Activated naive CD4-positive, alpha-beta T cell treated with anti-CD3 and anti-CD28 coated beads for 36 hours (primary cell): ENCODE measurements around the gene TMEM163. TPM values are rescaled to one million over a fixed set of nuclear protein-coding genes. Genes with fewer than 3 reads are reported as not detected.

Experiments
- CTCF ChIA-PET: fragments of 350-600 bp; sonication (Branson Sonifier 250); formaldehyde crosslinking; loops from one replicate; lab custom pipeline; 2021; ENCODE audit warnings: antibody characterized with exemption; lab: Charles Lee
- DNase-seq: peaks from one replicate; pipeline ENCODE4 v3.0.0-alpha.2; 2020
- H3K27ac Mint-ChIP-seq: one replicate; pipeline ENCODE4 v1.8.0; 2021; ENCODE audit warnings: mild to moderate bottlenecking, mixed read lengths
- H3K27me3 Mint-ChIP-seq: one replicate; pipeline ENCODE4 v1.8.0; 2021; ENCODE audit warnings: low read depth, mixed read lengths
- H3K36me3 Mint-ChIP-seq: one replicate; pipeline ENCODE4 v1.8.0; 2021; ENCODE audit warnings: low read depth, mixed read lengths
- H3K4me1 Mint-ChIP-seq: one replicate; pipeline ENCODE4 v1.8.0; 2021; ENCODE audit warnings: low read depth, mixed read lengths
- H3K4me3 Mint-ChIP-seq: one replicate; pipeline ENCODE4 v1.8.0; 2021; ENCODE audit warnings: mild to moderate bottlenecking, moderate library complexity, mixed read lengths
- H3K9me3 Mint-ChIP-seq: one replicate; pipeline ENCODE4 v1.8.0; 2021; ENCODE audit warnings: mixed read lengths
- intact Hi-C: fragments of 100-400 bp; cut with micrococcal nuclease; formaldehyde crosslinking; loops from one replicate; pipeline ENCODE4 v1.15.1; 2023
- total RNA-seq, 2 experiments: library from RNA; stranded (reverse); gene quantifications; one replicate each; pipeline ENCODE4 v1.2.3, GENCODE V29; 2021

The TMEM163 gene
- total RNA-seq, 2 experiments from 2014 or later = not detected

- CTCF ChIA-PET = no interaction called here
- Mint-ChIP-seq H3K4me1 (peaks cover 20% of the 10 kb centered on the region), H3K9me3 (no peaks in the 10 kb centered on the region), H3K27me3 (peaks cover 3% of the 10 kb centered on the region), H3K4me3 (no peak overlapping the region), H3K27ac (no peak overlapping the region), H3K36me3 (no peaks in the 10 kb centered on the region)
- intact Hi-C loops = loop anchor here (1.0 to 2.0 kb wide), 2 partner anchors 15 to 31 kb away; no protein-coding TSS in a partner anchor
- DNase-seq = peak; percentile 42
These were observed 35.2 kb downstream of the TMEM163 start for GRCh38 chr2:134683561-134684112.

DNA sequence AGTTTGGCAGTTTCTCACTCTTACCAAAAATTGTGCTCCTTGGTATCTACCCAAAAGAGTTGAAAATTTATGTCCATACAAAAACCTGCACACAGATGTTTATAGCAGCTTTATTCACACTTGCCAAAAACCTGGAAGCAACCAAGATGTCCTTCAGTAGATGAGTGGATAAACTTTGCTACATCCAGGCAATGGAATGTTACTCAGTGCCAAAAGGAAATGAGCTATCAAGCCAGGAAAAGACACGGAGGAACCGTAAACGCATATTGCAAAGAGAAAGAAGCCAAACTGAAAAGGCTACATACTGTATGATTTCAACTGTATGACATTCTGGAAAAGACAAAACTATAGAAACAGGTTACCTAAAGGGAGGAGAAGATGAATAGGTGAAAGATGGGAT lies 36.1 kb downstream of the TMEM163 start:
- CTCF ChIA-PET = interaction anchor here (0.6 kb wide), 1 partner anchor 122 kb away, joined by 3 read pairs; no protein-coding TSS in a partner anchor
- Mint-ChIP-seq H3K9me3 (no peaks in the 10 kb centered on the region), H3K27ac (no peak overlapping the region), H3K4me3 (no peak overlapping the region), H3K36me3 (no peaks in the 10 kb centered on the region), H3K27me3 (peaks cover 3% of the 10 kb centered on the region), H3K4me1 (peaks cover 21% of the 10 kb centered on the region)
- intact Hi-C loops = loop anchor here (1.0 to 2.0 kb wide), 3 partner anchors 12 to 32 kb away; no protein-coding TSS in a partner anchor
- no peak for DNase-seq

DNA sequence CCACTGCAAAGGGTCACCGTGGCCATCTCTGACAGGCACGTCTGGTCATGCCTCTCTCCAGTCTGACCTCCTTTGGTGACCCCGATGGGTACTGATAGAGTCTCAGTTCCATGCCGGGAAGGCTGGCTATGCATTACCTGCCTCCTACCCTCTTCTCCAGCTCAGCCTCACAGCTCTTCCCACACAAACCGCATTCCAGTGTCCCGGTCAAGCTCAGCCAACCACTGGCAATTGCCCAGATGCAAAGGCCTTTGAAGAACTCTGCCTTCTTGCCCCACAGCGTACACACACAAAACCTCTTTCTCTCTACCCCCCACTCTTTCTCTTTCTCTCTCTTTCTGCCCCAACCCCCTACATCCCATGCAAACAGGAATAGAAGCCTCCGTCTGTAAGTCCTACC lies 37.6 kb downstream of the TMEM163 start:
- no peaks in the 10 kb centered on the region for H3K36me3 Mint-ChIP-seq
- peaks cover 3% of the 10 kb centered on the region for H3K27me3 Mint-ChIP-seq
- DNase-seq = no peak
- intact Hi-C loops = no loop called here
- no peak overlapping the region for H3K27ac Mint-ChIP-seq
- H3K4me3 Mint-ChIP-seq = no peak overlapping the region
- H3K4me1 Mint-ChIP-seq = peaks cover 33% of the 10 kb centered on the region
- CTCF ChIA-PET = no interaction called here
- H3K9me3 Mint-ChIP-seq = no peaks in the 10 kb centered on the region

- H3K4me3 Mint-ChIP-seq = no peak overlapping the region
- no peaks in the 10 kb centered on the region for H3K36me3 Mint-ChIP-seq
- H3K27ac Mint-ChIP-seq = peak overlapping the region; percentile 28
- CTCF ChIA-PET = interaction anchor here (0.8 to 1.2 kb wide), 3 partner anchors 14 to 72 kb away, joined by 3 to 4 read pairs (median 3); no protein-coding TSS in a partner anchor
- peaks cover 3% of the 10 kb centered on the region for H3K27me3 Mint-ChIP-seq
- intact Hi-C loops = loop anchor here (10.0 kb wide), 2 partner anchors 395 to 555 kb away; no protein-coding TSS in a partner anchor
- H3K9me3 Mint-ChIP-seq = no peaks in the 10 kb centered on the region
- peak; percentile 45 for DNase-seq
- H3K4me1 Mint-ChIP-seq = peaks cover 33% of the 10 kb centered on the region
These were observed 39.1 kb downstream of the TMEM163 start for GRCh38 chr2:134679745-134680144.

GRCh38 chr2:134679294-134679693 lies 39.5 kb downstream of the TMEM163 start:
- intact Hi-C loops = loop anchor here (10.0 kb wide), 2 partner anchors 394 to 554 kb away; no protein-coding TSS in a partner anchor
- CTCF ChIA-PET = no interaction called here
- no peak for DNase-seq
- Mint-ChIP-seq H3K27ac (no peak overlapping the region), H3K27me3 (peaks cover 3% of the 10 kb centered on the region), H3K4me3 (no peak overlapping the region), H3K9me3 (no peaks in the 10 kb centered on the region), H3K4me1 (peaks cover 33% of the 10 kb centered on the region), H3K36me3 (no peaks in the 10 kb centered on the region)

DNA sequence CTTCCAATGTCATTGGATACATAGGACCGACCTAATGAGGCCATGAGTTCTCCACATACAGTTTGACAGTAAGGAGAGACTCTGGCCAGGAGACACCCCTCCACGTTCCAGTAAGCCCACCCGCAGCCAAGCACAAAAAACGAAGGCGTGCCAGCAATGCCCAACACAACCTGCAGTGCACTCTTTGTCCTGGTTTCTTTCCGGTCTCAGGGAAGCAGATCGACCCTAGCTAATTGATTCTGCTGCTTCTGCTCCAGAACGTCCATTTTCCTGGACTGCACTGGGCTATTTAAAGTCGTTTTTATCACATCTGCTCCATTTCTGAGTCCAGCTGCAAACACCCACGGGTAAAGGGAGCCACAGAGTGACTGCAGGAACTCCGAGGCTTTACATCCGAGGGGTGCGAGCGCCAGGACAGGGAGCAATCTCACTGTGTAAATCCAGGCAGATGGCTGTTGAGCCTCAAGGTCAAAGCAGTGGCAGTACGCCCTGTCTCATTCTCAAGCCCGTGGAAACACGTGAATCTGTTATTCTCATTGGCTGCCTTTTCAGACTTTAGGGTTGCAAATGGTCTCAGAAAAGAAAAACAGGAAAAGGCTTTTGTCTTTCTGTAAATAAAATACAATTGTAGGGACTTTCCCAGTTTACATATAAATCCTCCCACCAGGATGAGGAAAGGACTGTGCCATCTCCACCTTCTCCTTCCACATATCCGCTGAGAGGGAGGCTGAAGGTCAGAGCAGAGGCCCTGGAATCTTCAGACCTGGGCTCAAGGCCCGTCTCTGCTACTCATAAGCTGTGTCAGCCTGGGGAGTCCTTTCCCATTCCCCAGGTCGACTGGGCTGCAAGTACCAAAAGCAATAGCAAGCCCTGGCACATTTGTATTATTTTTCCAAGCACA lies 40.7 kb downstream of the TMEM163 start:
- no peak for DNase-seq
- intact Hi-C loops = loop anchor here (10.0 kb wide), 2 partner anchors 393 to 553 kb away; no protein-coding TSS in a partner anchor
- Mint-ChIP-seq H3K27ac (no peak overlapping the region), H3K9me3 (no peaks in the 10 kb centered on the region), H3K4me3 (no peak overlapping the region), H3K36me3 (no peaks in the 10 kb centered on the region), H3K27me3 (peaks cover 3% of the 10 kb centered on the region), H3K4me1 (peaks cover 33% of the 10 kb centered on the region)
- CTCF ChIA-PET = interaction anchor here (0.6 kb wide), 1 partner anchor 106 kb away, joined by 3 read pairs; no protein-coding TSS in a partner anchor

GRCh38 chr2:134676960-134677359 lies 41.8 kb downstream of the TMEM163 start:
- H3K27ac Mint-ChIP-seq = no peak overlapping the region
- peaks cover 3% of the 10 kb centered on the region for H3K27me3 Mint-ChIP-seq
- peak; percentile 23 for DNase-seq
- H3K36me3 Mint-ChIP-seq = no peaks in the 10 kb centered on the region
- H3K4me1 Mint-ChIP-seq = peaks cover 33% of the 10 kb centered on the region
- intact Hi-C loops = loop anchor here (10.0 kb wide), 2 partner anchors 392 to 552 kb away; no protein-coding TSS in a partner anchor
- CTCF ChIA-PET = interaction anchor here (0.5 to 1.1 kb wide), 2 partner anchors 20 to 257 kb away, joined by 4 to 5 read pairs; no protein-coding TSS in a partner anchor
- no peaks in the 10 kb centered on the region for H3K9me3 Mint-ChIP-seq
- no peak overlapping the region for H3K4me3 Mint-ChIP-seq

DNA sequence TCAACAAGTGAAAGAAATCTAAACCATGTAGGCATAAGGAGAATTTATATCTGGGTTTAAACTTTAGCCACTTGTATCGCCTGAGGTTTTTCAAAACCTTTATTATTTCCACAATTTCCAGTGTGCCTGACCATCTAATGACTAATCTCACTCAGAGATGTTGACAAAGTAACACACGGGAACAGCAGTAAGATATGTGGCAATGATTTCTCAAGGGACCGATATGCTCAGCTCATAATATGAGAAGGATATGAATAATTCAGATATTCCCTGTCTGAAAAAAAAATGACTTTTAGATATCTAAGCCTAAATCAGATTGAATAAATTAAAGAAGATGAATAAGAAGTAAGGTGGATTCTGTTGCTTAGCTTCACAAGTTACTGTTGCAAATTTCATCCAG lies 43.5 kb downstream of the TMEM163 start:
- Mint-ChIP-seq H3K36me3 (no peaks in the 10 kb centered on the region), H3K27me3 (no peaks in the 10 kb centered on the region), H3K4me1 (peaks cover 40% of the 10 kb centered on the region), H3K27ac (no peak overlapping the region), H3K9me3 (no peaks in the 10 kb centered on the region), H3K4me3 (no peak overlapping the region)
- CTCF ChIA-PET = no interaction called here
- DNase-seq = no peak
- intact Hi-C loops = loop anchor here (10.0 kb wide), 2 partner anchors 391 to 551 kb away; no protein-coding TSS in a partner anchor

DNA sequence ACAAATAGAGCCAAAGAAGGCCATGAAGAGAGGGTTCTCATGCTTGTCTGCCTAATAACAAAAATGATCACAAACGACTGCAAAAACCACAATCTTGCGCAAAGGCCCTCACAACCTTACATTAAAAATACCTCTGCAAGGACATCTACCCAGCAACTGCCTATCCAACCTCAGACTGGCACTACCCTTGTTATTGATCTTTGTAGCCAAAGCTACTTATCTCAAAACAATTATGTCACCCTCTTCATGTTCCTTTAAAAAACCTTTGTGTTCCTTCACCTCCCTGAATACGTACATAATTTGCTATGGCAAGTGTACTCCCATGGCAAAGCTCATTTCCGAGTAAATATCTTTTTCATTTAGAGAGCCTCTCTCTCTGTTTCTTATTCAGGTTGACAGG lies 44.1 kb downstream of the TMEM163 start:
- no peak for DNase-seq
- no peaks in the 10 kb centered on the region for H3K36me3 Mint-ChIP-seq
- no peak overlapping the region for H3K27ac Mint-ChIP-seq
- peaks cover under 1% of the 10 kb centered on the region for H3K27me3 Mint-ChIP-seq
- no peak overlapping the region for H3K4me3 Mint-ChIP-seq
- H3K4me1 Mint-ChIP-seq = peaks cover 43% of the 10 kb centered on the region
- no peaks in the 10 kb centered on the region for H3K9me3 Mint-ChIP-seq
- CTCF ChIA-PET = no interaction called here
- intact Hi-C loops = loop anchor here (10.0 kb wide), 2 partner anchors 390 to 550 kb away; no protein-coding TSS in a partner anchor

DNA sequence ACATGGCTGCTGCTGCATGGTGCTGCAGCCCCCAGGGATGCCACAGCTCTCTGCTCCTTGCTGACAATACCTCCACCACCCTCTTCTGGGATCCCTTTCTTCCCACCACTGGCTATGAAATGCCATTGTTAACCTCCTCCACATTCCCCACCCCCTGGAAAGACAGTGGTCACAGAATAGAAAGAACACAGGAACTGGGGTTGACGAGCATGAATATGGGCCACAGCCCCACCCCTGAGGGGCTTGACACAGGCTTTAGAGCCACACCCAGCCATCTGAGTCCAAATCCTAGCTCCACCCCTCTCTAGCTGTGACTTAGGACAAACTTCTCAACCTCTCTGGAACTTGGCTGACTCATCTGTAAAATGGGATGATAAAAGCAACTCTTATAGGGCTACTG lies 47.3 kb downstream of the TMEM163 start:
- Mint-ChIP-seq H3K4me3 (no peak overlapping the region), H3K9me3 (no peaks in the 10 kb centered on the region), H3K27ac (no peak overlapping the region), H3K36me3 (no peaks in the 10 kb centered on the region), H3K27me3 (peaks cover 18% of the 10 kb centered on the region), H3K4me1 (peaks cover 53% of the 10 kb centered on the region)
- no peak for DNase-seq
- CTCF ChIA-PET = no interaction called here
- intact Hi-C loops = loop anchor here (10.0 kb wide), 2 partner anchors 387 to 547 kb away; no protein-coding TSS in a partner anchor

GRCh38 chr2:134670955-134671354 lies 47.8 kb downstream of the TMEM163 start:
- no peak for DNase-seq
- no peaks in the 10 kb centered on the region for H3K36me3 Mint-ChIP-seq
- no peak overlapping the region for H3K27ac Mint-ChIP-seq
- CTCF ChIA-PET = interaction anchor here (0.8 to 1.0 kb wide), 2 partner anchors 13 to 247 kb away, joined by 3 to 4 read pairs; no protein-coding TSS in a partner anchor
- peaks cover 23% of the 10 kb centered on the region for H3K27me3 Mint-ChIP-seq
- H3K9me3 Mint-ChIP-seq = no peaks in the 10 kb centered on the region
- peaks cover 58% of the 10 kb centered on the region for H3K4me1 Mint-ChIP-seq
- intact Hi-C loops = loop anchor here (1.0 to 10.0 kb wide), 3 partner anchors 43 to 546 kb away; no protein-coding TSS in a partner anchor
- no peak overlapping the region for H3K4me3 Mint-ChIP-seq
